HG02885 (cell line): ENCODE measurements around the gene RASGRF2.

Experiments used
- ATAC-seq: cut with Tn5 transposase; IDR thresholded peaks from one replicate; pipeline ENCODE4 v1.9.1; 2021; ENCODE audit warnings: mild to moderate bottlenecking; ENCODE audit not compliant: unreplicated experiment, poor library complexity

Gene RASGRF2

DNA sequence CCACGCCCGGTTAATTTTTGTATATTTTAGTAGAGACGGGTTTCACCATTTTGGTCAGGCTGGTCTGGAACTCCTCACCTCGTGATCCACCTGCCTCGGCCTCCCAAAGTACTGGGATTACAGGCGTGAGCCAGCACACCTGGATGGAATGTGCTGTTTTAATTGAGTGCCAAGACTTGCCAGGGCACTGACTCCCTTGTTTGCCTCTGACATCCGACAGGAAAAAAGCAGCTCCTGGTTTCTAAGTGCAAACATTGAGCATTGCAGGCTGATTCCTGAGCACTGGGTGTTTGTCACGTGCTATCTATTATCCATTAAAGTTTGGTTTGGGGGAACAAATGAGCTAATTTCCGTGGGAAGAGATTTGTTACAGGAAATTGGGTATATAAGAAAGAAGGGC, 202.3 kb downstream of the RASGRF2 start:
- no peak for ATAC-seq

DNA sequence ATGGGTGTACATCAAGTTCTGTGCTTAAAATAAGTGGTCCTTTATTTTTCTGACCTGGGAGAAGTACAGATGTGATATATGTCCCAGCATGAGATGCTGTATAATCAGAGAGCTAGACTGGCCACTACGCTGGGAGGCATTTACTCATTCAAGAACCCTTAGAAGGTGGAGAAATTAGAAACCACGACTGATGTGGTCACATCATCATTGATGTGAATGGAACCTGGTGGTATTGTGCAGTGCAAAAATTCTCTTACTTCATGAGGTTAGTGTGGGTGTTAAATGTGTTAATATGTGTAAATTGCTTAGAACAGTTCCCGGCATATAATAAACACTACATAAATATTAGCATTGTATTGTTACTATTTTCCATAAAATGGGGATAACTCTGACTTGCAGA, 203.5 kb downstream of the RASGRF2 start:
- ATAC-seq: no peak

DNA sequence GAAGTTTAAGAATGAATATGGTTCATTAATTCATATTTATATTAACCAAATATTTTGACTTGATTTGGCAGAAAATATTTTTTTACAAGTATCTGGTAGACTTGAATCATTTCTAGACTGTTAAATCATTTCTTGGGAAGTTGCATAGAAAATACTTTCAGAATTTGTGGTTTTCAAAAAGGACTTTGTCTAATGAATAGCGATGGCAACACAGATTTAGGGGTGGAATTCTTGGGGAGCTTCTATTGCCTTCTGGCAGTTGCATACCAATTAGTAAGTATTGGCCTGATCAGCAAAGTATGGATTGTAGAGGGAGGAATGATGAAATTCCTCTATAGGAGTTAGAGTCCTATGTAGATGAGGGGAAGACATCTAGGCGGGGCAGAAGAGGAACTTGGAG, 204.3 kb downstream of the RASGRF2 start:
- ATAC-seq: no peak

DNA sequence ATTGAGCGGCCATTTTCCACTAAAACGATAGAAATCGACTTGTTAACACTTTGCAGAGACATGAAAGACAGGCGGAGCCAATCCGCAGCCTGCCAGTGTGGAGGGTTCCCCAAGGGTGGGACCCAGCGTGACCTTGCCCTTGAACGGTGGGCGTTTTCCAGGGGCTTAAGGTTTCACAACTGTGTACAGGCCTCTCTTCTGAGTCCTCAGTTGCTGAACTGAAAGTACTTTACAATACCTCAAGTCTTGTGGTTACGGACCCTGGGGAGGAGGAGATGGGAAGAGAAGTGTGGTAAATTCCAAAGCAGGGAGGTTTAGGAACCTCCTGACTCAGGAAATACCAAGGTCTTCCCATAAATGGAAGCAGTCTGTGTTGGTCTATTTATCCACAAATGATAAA, 204.8 kb downstream of the RASGRF2 start:
- no peak for ATAC-seq

DNA sequence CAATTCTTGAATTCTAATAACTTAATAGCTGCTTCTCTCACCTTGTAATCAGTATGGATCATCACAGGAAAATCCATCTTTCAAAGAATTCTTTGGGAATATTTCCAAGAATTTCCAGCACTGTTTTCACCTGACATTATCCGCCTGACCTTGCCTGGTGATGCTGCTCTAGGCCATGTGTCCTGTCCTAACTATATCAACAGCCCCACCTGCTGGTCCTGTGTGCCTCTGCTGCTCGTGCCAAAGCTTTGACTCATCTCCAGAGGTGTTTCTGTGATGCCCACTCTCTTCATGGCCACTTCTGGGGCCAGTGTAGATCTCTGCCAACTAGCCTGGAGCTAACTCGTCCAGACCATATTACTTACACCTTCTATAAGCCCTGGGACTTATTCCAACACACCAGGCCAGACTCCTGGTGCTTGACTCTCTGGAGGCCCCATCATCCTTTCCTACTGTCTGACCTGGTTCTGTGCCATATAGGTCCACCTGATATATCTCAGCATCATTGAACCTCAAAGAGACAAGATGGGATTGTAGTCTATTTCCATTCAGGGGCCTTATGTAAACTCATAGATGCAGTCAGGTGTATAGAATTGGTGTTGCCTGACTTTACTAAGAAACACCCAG, 205.4 kb downstream of the RASGRF2 start:
- ATAC-seq: peak; percentile 70

DNA sequence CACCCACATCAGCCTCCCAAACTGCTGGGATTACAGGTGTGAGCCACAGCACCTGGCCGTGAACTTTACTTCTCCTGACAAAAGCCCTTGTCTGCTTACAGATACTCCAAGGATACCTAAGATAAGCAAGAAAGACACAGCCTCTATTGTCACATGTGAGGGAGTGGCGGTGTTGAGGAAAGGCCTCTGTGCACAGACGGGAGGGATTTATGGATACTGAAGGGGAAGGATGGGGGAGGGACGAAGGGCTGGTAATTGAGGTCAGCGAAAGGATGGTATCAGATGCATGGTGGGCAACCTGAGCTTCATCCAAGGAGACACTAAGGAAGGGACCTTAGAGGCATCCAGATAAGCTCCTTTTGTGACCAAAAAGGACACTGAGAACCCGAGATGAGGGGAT, 206.3 kb downstream of the RASGRF2 start:
- no peak for ATAC-seq

DNA sequence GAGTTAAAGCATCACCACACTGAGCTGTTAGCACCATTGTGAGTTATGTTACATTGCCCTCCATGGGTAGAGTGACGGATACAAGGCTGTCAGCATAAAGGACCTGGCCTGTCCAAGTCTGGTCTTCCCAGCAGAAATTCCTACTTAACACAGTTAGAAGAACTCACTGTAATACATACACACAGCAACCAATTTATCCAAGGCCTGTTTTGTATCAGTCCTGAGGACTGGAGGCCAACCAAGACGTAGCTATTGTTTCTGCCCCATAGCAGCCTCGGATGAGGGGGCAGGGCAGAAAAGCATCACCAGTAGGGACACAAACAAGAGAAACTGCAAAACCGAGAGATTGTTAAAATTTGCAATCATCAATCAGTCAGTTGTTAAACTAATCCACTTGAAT, 206.9 kb downstream of the RASGRF2 start:
- no peak for ATAC-seq

DNA sequence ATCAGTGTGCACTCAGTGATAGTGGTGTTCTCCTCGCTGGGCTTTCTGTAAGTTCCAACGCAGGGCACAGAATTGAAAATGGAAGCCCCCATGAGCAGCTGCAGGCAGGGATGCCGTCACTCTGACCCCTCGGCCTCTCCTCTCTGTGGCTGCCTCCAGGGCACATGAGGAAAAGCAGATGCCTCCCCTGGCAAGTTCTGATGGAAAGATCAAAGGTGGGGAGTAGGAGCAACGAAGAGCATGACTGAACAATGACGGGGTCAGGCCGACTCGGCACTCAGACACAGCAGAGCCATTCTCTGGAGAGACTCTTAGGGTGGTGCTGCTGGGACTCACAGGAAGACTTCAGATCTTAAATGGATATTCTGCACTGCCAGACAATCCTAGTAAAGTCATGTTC, 207.4 kb downstream of the RASGRF2 start:
- ATAC-seq: no peak

DNA sequence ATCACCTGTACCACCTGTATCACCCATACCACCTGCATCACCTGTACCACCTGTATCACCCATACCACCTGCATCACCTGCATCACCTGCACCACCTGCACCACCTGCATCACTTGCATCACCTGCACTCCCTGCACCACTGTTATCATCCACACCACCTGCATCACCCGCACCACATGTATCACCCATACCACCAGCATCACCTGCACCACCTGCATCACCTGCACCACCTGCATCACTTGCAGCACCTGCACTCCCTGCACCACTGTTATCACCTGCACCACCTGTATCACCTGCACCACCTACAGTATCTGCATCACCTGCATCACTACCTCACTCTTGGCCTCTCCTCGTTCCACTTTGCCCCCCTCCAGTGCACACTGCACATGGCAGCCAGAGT, 209.8 kb downstream of the RASGRF2 start:
- ATAC-seq: no peak

DNA sequence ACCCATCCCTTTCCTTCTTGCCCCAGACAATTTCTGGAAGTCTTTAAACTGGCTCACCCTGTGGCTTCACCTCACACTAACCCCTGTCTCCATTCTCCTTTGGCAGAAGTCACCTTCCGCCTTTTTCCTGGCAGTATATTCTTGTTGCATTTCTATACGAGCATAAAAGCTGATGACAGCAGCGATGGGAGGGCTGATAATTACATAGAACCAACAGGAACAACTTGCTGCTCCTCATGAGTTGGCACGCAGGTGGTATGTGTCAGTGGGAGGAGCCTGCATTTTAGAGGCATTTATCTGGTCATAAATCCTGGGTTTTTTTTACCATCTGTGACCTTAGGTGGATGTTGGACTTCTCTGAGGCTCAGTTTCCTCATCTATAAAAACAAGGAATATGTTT, 211.6 kb downstream of the RASGRF2 start:
- ATAC-seq: no peak

DNA sequence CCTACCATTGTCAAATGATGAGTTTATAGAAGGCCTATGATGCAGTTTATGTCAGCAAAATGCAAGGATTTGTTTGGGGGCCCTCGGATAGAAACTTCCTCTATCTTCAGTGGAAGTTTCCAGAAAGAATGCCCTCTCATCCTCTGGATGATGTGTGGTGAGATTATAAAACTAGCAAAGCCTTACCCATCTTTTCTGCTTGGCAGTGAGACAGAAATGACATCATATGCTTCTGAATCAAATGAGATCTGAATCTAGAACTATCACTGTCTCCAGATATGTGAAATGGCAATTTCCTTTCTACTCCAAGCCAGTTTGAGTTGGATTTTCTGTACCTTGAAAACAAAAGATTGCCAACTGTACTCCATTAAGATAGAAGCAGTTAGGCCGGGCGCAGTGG, 212.5 kb downstream of the RASGRF2 start:
- no peak for ATAC-seq

DNA sequence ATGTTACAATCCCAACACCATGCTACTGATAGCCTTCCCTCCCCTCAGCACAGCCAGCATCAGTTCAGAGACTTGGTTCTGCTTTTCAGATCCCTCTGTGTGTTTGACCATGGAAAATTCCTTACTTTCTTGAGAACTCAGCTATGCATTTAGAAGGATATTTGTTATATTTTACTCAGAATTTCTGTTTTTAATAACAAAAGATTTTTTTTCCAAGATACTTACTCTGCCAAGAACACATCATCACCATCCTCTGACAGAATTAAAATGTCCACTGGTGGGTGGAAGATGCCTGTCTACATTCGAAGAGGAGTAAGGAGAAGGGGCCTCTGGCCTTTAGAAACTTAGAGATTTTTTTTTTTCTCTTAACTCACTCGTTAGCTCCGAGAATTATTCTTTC, 216.9 kb downstream of the RASGRF2 start:
- no peak for ATAC-seq

DNA sequence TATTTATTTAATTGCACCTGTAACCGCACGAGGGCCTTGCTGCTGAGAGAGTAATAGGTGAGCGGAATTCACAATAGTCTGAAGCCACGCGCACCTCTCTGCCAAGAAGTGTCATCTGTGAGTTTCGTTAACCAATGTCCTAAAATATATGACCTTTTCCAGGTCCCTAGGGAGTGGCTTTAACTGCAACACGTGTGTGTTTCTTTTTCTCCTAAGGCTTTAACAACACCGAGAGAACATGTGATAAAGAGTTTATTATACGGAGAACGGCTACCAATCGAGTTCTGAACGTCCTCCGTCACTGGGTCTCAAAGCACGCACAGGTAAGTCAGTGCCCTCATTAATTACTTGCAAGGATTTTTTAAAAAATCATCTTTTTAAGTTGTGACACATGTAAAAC, 219.8 kb downstream of the RASGRF2 start:
- no peak for ATAC-seq

DNA sequence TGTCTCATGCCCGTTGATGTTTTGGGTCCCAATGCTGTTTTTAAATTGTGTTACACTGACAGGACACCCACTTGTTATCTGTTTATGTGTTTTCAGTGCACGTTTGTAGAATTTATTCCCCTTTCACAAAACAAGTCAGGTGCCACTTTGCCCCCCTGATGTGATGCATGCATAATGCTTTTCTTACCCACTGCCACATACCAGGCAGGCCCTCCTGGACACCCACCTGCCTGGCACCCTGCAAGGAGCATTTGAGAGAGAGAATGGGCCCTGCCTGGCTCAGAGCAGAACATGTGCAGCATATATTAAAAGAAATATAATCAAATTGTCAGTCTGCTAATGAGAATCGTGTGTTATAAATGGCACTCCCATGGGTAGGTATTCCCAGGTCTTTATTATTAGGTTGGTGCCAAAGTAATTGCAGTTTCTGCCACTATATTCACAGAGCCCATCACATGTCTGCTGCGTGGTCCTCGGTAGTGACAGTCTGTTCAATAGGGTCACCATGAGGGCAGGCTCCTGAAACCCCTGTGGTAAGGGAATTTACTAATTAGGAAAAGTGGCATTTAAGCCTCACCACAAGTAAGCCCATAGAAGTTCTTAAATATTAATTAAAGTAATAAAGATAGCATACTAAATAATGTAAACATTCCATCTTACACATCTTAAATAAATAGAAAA, 220.8 kb downstream of the RASGRF2 start:
- no peak for ATAC-seq

DNA sequence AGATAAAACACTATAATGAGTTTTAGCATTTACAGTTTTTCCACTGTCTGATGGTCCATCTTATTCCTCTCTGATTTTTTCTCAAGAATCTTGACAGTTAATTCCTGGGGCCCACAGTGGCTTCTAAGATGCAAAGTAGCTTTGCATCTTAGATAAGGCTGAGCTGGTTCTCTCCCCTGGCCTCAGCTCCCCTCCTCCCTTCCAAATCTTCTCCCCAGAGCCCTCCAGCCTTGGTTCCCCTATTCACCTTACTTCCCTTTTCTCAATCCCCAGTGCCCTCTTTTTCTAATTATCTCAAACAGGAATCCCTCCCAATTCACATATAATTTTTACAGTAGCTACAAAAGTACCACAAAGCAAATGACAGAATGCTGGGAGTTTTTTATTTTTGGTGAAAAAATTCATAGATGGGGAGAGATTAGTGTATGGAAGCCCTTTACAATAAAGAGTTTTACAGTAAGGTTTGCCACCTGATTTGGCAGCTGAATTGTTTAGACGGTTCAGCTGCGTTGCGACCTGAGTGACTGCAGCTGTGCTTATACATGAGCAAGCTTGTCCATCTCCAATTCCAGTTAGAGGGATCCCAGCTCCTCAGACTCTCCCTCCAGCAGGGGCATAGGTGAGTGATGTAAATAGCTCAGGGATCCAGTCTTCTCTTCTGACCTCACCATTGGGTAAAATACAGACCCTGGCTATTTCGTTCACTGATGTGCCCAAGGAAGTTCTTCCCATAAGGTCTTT, 221.6 kb downstream of the RASGRF2 start:
- no peak for ATAC-seq

DNA sequence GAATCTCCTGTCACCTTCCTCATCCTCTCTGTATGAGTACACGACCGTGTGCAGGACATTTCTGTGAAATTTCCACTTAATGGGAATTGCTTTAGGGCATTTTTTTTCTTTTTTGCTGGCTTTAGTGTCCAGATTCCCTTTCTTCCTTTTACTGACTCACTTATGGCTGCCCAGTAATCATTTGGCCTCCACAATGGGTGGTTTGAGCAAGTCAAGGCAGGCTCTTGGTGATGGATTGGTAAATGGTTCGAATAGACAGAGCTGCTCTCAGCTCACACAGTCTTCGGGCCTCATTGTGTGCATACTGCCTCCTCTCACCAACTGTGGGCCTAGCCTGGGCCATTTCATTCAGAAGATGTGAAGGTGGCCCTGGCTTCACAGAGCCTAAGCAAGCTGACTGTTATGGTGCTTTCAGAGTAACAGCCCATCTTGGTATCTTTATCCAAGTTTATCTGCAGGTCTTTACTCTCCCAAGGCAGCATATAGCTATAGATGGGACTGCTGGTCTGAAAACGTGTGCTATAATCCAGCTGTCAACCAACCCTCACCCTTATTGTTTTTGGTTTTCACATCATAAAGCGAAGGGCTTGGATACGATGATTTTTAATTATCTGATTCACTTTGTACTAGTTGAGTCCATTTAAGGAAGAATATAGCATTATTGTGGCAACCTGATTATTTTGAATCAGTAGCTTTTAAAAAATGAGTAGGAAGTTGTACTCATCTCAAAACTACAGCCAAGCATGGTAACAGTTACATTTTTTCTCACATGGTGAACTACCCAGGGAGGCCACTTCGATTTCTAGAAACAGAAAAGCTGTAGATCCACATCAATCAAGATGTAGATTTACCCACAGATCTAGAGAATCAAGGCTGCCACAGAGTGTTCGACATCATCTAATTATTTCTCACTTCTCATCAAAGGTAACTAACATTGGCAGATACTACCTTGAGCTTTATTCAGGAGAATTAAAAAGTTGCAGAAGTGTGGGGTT, 222.5 kb downstream of the RASGRF2 start:
- ATAC-seq: peak; percentile 53

DNA sequence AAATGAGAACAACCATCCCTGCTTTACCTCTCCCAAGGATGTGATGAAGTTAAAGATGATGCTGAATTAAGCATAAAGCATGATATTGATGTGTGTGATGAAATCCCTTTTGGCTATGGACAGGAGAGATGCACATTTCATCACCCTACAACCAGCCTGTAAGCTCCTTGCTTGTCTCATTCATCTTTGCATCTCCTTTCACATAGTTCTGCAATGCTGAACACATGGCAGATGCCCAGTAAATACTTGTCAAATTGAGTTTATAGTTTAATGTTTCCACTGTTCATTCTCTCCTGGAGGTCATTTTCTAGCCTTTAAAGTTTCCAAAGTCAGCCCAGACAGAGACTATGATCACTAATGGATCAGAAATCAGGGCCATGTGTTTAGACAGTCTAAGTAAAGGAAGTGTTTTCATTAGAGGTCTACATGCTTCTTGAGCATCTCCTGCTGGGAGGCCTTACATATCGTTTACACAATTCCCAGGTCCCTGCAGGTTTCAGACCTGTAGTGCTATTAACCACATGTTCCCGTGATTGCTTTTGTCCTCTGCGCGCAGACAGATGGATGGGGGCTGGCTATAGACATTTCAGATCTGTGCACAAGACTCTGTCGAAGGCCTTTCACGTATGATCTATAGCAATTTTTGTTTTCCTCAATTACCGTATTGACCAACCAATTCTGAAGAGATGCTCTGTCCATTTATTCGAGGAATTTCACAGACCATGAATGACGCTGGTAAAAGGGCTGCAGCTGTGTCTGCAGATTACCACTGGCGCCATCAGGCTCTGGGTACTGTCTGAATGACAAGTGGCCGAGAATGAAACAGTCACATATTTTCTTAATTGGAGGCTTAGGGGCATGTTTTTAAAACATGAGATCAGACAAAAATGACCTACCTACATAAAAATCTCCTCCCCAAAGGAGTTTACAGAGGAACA, 223.9 kb downstream of the RASGRF2 start:
- ATAC-seq: no peak

DNA sequence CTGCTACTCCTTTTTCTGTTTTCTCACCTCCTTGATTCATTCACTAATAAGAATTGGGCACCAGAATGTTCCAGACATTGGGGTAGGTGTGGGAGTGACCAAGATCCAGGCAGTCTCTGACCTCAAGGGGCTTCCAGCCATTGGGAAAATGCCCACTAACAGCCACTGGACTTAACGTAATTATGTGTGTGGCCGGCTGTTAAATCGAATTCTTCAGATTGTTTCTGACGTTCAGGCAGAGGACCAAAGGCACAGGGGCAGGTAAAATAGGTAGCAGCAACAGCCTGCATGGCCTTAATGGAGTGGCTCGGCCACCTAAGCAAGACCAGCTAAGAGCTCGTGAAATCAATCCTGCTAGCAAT, 224.6 kb downstream of the RASGRF2 start:
- ATAC-seq: no peak

DNA sequence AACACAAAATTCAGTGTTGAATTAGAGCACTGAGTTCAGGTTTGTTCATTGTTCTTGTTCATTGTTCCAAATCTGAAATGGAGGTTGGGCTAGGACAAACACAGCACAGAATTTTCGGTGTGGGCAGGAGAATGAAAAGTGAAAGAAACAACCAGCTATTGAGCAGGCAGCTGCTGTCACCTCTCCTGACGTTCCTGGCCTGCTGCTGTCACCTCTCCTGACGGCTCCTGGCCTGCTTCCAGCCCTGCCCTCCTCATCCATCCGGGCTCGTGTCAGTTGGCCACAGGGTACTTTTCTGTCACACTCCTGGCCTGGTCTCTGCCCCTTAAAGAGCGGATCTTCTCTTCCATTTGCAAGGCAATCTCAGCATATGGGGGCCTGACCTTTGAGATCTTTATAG, 227.7 kb downstream of the RASGRF2 start:
- ATAC-seq: peak; percentile 46

DNA sequence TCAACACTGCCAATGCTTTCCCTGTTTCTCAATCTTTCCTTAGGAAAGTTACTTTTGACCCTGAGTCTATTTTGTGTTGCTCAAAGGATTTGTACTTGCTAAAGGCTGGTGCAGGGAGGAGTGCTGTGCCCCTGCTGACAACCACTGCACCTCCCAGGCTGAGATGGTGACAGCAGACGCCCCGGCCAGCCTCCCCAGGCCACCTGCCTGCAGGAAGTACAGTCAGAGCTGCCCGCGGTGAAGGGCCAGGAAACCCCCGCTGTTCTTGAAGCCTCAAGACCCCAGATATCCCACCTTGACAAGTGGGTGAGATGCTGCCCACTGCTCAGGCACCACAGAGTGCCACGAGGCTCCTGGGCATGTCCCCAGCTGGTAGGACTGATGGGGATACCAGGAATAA, 228.8 kb downstream of the RASGRF2 start:
- ATAC-seq: peak; percentile 57
